Liver (tissue), 3 donors: ENCODE results near the gene DOCK1.

Experiments used
- JUND ChIP-seq, 2 donors: IDR thresholded peaks; 2 replicates each; pipeline ENCODE4 v1.6.1; 2016; ENCODE audit warnings: antibody characterized with exemption in 2 of 2
- YY1 ChIP-seq: IDR thresholded peaks from 2 replicates; pipeline ENCODE4 v1.6.1; 2016; ENCODE audit warnings: antibody characterized with exemption, mild to moderate bottlenecking
- TF ChIP-seq, protein P1 (sequence below): IDR thresholded peaks from 2 replicates; pipeline ENCODE4 v1.6.1; 2016; ENCODE audit warnings: antibody characterized with exemption
- TF ChIP-seq, protein P2 (sequence below): fragments of 150-350 bp; IDR thresholded peaks from 2 replicates; pipeline ENCODE4 v1.5.1; 2017; ENCODE audit warnings: improper control_type of control experiment, low read depth, low read length; ENCODE audit not compliant: missing input control
- TF ChIP-seq, protein P3 (sequence below): IDR thresholded peaks from 2 replicates; pipeline ENCODE4 v1.6.1; 2016; ENCODE audit warnings: antibody characterized with exemption, mild to moderate bottlenecking
- donor health status: healthy.
- donor health status: healthy.

DNA sequence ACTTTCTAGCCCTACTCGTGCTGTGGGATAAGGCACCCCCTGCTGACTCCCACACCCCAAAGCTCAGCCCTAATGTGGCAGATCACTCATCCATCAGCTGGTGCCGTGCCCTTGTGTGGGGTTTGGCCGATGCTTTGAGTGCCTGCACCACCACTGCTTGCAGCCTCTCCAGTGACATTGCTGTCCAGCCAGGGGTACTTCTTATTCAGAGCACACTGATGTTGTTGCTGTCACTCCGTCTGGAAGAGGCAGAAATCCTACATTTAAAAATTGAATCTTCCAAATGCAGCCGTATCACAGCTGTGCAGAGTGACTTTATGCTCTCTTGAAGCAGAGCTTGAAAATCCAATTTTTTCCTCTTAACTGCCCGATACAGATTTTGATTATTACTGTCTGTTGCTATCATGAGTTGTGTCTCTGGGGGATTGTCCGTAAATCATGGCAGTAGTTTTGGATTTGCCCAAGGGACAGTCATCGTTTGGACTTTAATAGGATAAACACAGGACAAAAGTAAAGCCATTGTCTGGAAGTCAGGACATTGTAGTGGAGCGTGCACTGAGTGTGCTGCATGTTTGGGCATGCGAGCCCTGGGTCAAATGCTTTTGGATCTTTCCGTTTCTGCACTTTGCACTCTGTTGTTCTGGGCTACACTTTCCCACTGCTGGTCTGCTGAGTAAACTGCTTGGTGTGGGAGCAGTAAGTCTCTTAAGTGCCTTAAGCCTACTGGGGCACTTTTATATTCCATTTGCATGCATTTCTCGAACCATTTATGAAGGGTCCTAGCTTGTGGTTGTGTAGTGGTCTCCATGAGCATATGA is 128.2 kb downstream of the DOCK1 start:
- TF ChIP-seq, protein P1, sequence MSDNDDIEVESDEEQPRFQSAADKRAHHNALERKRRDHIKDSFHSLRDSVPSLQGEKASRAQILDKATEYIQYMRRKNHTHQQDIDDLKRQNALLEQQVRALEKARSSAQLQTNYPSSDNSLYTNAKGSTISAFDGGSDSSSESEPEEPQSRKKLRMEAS: no peak
- TF ChIP-seq, protein P2, sequence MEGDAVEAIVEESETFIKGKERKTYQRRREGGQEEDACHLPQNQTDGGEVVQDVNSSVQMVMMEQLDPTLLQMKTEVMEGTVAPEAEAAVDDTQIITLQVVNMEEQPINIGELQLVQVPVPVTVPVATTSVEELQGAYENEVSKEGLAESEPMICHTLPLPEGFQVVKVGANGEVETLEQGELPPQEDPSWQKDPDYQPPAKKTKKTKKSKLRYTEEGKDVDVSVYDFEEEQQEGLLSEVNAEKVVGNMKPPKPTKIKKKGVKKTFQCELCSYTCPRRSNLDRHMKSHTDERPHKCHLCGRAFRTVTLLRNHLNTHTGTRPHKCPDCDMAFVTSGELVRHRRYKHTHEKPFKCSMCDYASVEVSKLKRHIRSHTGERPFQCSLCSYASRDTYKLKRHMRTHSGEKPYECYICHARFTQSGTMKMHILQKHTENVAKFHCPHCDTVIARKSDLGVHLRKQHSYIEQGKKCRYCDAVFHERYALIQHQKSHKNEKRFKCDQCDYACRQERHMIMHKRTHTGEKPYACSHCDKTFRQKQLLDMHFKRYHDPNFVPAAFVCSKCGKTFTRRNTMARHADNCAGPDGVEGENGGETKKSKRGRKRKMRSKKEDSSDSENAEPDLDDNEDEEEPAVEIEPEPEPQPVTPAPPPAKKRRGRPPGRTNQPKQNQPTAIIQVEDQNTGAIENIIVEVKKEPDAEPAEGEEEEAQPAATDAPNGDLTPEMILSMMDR: no peak
- no peak for TF ChIP-seq YY1
- TF ChIP-seq, protein P3, sequence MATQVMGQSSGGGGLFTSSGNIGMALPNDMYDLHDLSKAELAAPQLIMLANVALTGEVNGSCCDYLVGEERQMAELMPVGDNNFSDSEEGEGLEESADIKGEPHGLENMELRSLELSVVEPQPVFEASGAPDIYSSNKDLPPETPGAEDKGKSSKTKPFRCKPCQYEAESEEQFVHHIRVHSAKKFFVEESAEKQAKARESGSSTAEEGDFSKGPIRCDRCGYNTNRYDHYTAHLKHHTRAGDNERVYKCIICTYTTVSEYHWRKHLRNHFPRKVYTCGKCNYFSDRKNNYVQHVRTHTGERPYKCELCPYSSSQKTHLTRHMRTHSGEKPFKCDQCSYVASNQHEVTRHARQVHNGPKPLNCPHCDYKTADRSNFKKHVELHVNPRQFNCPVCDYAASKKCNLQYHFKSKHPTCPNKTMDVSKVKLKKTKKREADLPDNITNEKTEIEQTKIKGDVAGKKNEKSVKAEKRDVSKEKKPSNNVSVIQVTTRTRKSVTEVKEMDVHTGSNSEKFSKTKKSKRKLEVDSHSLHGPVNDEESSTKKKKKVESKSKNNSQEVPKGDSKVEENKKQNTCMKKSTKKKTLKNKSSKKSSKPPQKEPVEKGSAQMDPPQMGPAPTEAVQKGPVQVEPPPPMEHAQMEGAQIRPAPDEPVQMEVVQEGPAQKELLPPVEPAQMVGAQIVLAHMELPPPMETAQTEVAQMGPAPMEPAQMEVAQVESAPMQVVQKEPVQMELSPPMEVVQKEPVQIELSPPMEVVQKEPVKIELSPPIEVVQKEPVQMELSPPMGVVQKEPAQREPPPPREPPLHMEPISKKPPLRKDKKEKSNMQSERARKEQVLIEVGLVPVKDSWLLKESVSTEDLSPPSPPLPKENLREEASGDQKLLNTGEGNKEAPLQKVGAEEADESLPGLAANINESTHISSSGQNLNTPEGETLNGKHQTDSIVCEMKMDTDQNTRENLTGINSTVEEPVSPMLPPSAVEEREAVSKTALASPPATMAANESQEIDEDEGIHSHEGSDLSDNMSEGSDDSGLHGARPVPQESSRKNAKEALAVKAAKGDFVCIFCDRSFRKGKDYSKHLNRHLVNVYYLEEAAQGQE: no peak
- TF ChIP-seq JUND (IDR thresholded peaks at IDR 0.05): no peak
